Tibial nerve (tissue), 4 donors: Measurements from ENCODE around the gene SDK1.

Experiments
- CTCF ChIP-seq, 5 experiments: fragments of 200-600 bp in 3 of 5; fragments of 450-650 bp in 2 of 5; sonication (generic) in 3 of 5; IDR thresholded peaks; one replicate each; pipeline ENCODE4 v1.5.1; 2016 to 2019; ENCODE audit warnings: antibody characterized with exemption in 5 of 5, mild to moderate bottlenecking in 3 of 5, moderate library complexity in 2 of 5
- EP300 ChIP-seq, 2 donors: sonication (generic); formaldehyde crosslinking; IDR thresholded peaks; one replicate each; pipeline ENCODE4 v1.6.1; 2017; ENCODE audit warnings: antibody characterized with exemption in 2 of 2, mild to moderate bottlenecking in 1 of 2
- POLR2A ChIP-seq, 2 donors: fragments of 450-650 bp; IDR thresholded peaks; one replicate each; pipeline ENCODE4 v1.6.1; 2017; ENCODE audit warnings: antibody characterized with exemption in 2 of 2, mild to moderate bottlenecking in 2 of 2, moderate library complexity in 2 of 2

- TF ChIP-seq POLR2A (IDR thresholded peaks at IDR 0.05) = no peak
- no peak for TF ChIP-seq CTCF (IDR thresholded peaks at IDR 0.05)
- no peak for TF ChIP-seq EP300 (IDR thresholded peaks at IDR 0.05)
Observed at GRCh38 chr7:3780016-3780415, 479.0 kb downstream of the SDK1 start.
